ENCODE measurements around the gene NSF. TPM values are rescaled to one million over a fixed set of nuclear protein-coding genes. Genes with fewer than 3 reads are reported as not detected.
"Not testable (repeated sequence)": the region's sequence is repeated elsewhere in the genome, so short reads cannot be mapped to it uniquely, and the experiment has no call there.

Gene NSF
- total RNA-seq, 1 donor from 2014 or later: 13.3 TPM

DNA sequence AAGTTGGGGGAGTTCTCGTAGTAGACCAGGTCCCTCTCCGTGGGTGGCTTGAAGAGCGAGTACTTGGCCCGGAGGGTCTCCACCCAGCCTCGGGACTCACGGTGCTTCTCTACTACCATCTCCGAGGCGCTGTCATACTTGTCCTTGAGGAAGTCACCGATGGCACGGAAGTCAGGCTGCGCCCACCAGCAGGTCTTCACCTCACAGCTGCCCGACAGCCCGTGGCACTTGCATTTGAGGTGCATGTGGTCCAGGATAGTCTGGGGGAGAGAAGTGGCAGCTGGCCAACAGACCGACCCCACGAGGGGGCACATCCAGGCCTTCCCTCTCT, 178.0 kb downstream of the NSF start:
- no peak for DNase-seq (ENCODE audit: low read depth)
- TF ChIP-seq, protein P1, sequence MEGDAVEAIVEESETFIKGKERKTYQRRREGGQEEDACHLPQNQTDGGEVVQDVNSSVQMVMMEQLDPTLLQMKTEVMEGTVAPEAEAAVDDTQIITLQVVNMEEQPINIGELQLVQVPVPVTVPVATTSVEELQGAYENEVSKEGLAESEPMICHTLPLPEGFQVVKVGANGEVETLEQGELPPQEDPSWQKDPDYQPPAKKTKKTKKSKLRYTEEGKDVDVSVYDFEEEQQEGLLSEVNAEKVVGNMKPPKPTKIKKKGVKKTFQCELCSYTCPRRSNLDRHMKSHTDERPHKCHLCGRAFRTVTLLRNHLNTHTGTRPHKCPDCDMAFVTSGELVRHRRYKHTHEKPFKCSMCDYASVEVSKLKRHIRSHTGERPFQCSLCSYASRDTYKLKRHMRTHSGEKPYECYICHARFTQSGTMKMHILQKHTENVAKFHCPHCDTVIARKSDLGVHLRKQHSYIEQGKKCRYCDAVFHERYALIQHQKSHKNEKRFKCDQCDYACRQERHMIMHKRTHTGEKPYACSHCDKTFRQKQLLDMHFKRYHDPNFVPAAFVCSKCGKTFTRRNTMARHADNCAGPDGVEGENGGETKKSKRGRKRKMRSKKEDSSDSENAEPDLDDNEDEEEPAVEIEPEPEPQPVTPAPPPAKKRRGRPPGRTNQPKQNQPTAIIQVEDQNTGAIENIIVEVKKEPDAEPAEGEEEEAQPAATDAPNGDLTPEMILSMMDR (conservative IDR thresholded peaks at IDR 0.05; ENCODE audit: low read depth, low read length): no peak
- no peak overlapping the region for H3K4me3 ChIP-seq (ENCODE audit: low read depth, low read length)

DNA sequence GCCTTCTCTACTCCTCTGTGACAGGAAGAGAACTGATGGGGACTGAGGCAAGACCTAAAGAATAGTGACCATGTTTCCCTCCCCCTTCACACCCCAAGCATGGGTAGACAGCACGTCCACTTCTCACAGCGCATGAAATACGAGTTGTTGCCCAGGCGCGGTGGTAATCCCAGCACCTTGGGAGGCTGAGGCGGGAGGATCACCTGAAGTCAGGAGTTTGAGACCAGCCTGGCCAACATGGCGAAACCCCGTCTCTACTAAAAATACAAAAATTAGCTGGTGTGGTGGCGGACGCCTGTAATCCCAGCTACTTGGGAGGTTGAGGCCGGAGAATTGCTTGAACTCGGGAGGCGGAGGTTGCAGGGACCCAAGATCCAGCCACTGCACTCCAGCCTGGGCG, 178.4 kb downstream of the NSF start:
- DNase-seq (ENCODE audit: low read depth); H3K4me3 ChIP-seq (ENCODE audit: low read depth, low read length): not testable (repeated sequence)

DNA sequence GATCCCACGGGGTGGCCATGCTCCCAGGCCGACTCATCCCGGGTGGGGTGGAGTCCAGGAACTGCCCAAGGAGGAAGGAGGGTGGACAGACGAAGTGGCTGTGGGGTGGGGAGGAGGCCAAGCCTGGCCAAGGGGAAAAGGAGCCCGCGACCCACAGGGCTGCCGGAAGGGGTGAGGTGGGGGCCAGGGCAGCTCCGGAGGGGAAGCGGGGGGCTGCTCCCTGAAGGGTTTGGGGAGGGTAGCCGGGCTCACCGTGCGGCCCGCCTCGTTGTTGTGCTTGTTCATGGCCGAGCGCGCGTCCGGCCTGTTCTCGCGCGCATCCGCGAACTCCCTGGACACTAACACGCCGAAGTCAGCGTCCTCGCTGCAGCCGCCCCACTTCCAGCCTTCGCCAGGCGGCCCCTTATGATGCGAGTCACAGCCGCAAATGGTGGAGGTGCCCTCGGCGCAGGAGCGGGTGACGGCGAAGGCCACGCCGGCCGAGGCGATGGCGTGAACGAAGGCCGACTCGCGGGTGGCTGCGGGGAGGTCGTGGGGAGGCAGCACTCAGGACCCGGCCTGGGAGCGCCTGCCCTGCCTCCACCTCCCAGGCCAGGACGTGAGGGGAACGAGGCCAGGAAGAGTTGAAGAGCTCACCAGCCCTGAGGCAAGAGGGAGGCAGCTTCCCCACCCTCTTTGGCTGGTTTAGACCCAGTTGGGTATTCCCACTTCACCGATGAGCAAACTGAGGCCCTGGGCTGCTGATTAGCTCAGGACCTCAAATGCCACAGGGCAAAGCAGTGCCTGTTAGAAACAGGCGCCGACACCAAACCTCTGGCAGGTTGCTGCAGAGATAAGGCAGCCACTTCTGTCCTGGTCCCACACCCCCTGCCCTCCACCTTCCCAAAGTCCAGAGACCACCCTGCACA, 179.3 kb downstream of the NSF start:
- TF ChIP-seq, protein P1 (conservative IDR thresholded peaks at IDR 0.05; ENCODE audit: low read depth, low read length): no peak
- DNase-seq (ENCODE audit: low read depth): no peak
- peak overlapping the region; percentile 26 for H3K4me3 ChIP-seq (ENCODE audit: low read depth, low read length)

DNA sequence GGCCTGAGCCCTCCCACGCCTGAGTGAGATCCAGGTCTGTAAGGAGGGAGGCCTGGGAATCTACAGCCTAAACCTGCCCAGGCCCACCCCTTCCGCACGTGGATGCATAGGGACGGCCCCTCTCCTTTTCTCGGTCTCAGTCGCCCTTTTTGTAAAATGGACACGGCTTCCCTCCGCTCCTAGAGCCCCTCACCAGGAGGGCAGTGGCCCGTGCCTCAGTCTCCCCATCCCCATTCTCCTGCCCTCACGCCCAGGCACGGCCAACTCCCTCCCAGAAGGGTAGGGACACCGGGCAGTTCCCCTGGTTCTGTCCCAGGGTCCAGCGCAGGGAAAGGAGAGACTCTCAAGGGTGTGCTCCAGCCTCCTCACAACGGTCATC, 180.0 kb downstream of the NSF start:
- no peak overlapping the region for H3K4me3 ChIP-seq (ENCODE audit: low read depth, low read length)
- no peak for DNase-seq (ENCODE audit: low read depth)
- TF ChIP-seq, protein P1 (conservative IDR thresholded peaks at IDR 0.05; ENCODE audit: low read depth, low read length): no peak

DNA sequence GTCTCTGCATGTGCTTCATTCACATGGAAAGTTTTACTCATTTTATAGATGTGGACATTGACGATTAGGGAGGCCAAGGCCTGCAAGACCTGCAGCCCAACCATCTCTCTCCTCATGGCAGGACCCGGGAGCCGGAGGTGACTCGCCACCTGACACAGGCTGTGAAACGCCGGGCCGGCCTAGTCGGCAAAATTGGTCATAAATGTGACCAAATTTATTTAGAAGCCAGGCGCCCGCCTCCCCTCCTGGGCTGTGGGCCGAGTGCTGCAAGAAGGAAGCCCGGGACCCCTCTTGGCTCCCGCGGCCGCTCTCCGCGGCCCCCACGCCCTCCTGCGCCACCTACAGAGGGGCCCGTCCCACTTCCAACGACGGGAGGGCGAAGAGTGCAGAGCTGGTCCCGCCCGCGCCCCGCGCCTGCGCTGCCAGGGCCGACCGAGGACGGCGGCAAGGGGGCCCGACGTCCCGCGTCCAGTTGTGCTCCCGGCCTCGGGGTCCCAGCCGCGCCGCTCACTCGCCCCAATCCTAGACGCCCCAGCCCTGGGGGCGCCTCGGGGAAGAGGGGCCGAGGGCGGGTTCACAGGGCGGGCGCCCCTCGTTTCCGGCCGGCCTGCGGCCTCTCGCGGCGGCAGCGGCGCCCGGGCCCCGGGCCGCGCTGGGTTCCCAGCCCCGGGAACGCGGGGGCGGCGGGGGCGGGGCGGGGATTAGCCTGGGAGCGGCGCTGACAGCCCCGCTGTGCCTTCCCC, 180.5 kb downstream of the NSF start:
- peak overlapping the region; percentile 51 for H3K4me3 ChIP-seq (ENCODE audit: low read depth, low read length)
- TF ChIP-seq, protein P1 (conservative IDR thresholded peaks at IDR 0.05; ENCODE audit: low read depth, low read length): no peak
- no peak for DNase-seq (ENCODE audit: low read depth)

DNA sequence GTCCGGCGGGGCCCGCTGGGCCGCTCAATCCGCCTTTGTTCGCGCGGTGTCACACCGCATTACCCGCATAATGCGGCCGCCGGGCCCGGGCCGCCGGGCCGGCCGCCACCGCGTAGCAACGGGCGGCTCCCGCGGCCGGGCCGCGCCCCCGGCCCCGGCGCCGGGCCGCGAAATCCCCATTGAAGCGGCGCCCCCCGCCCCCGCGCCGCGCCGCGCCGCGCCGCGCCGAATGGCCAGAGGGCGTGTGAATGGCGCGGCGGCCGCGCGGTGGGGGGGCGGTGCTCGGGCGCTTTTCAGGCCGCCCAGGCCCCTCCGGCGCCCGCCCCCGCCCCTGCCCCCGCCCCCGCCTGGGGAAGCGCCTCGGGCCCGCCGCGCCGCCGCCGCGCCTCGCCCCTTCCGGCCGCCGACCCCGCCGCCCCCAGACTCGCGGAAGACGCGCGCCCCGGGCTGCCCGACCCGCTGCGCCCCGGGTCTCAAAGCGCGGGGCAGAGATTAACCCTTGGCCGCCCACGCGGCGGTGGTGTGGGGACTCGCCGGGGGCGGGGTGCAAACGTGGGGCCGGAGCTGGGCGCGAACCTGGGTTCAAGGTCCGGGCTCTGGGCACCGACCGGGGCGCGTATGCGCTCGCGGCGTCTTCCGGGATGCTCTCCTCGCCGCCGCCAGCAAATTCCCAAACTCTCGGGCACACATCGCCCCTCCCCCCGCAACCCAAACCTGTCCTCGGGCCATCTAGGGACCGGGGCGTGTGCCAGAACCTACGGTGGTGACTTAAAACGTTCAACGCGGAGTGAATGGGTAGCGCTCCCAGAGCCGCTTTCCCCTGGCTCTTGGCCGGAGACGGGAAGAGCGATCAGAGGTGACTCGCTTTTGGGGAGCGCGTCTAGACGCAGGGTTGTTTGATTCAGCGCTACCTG, 181.3 kb downstream of the NSF start:
- peak overlapping the region; percentile 59 for H3K4me3 ChIP-seq (ENCODE audit: low read depth, low read length)
- DNase-seq (ENCODE audit: low read depth): no peak
- TF ChIP-seq, protein P1 (conservative IDR thresholded peaks at IDR 0.05; ENCODE audit: low read depth, low read length): no peak

Data from epithelial cell of proximal tubule (primary cell).